Osteoblast (primary cell): Measurements from ENCODE around the gene CTSS. TPM values are rescaled to one million over a fixed set of nuclear protein-coding genes. Genes with fewer than 3 reads are reported as not detected.

Source experiments
- DNase-seq: peaks from one replicate; pipeline ENCODE4 v3.0.0; 2011; ENCODE audit warnings: low spot score, mixed read lengths; ENCODE audit not compliant: insufficient read length; ENCODE audit errors: missing footprints
- H2AFZ ChIP-seq: 2 replicates; pipeline ENCODE4 v1.6.0; 2011; ENCODE audit warnings: mild to moderate bottlenecking, low read length
- H3K27ac ChIP-seq: 2 replicates; pipeline ENCODE4 v1.5.1; 2011; ENCODE audit warnings: mild to moderate bottlenecking, low read depth, low read length, moderate library complexity
- H3K27me3 ChIP-seq: 2 replicates; pipeline ENCODE4 v1.6.0; 2012; ENCODE audit warnings: mild to moderate bottlenecking, control low read depth, inconsistent platforms, low read length, moderate library complexity; ENCODE audit not compliant: insufficient read depth
- H3K36me3 ChIP-seq: 2 replicates; pipeline ENCODE4 v1.5.1; 2011; ENCODE audit warnings: mild to moderate bottlenecking, low read length, control low read depth, moderate library complexity; ENCODE audit not compliant: insufficient read depth
- H3K4me1 ChIP-seq: 2 replicates; pipeline ENCODE4 v1.5.1; 2011; ENCODE audit warnings: mild to moderate bottlenecking, low read length, control low read depth, moderate library complexity; ENCODE audit not compliant: insufficient read depth
- H3K4me2 ChIP-seq: 2 replicates; pipeline ENCODE4 v1.6.0; 2011; ENCODE audit warnings: mild to moderate bottlenecking, low read length; ENCODE audit not compliant: insufficient read depth
- H3K4me3 ChIP-seq: fragments of 200-600 bp; sonication (generic); 3 replicates; pipeline ENCODE4 v1.5.1; 2012; ENCODE audit warnings: mild to moderate bottlenecking, low read length, inconsistent platforms; ENCODE audit not compliant: insufficient read depth
- H3K79me2 ChIP-seq: 2 replicates; pipeline ENCODE4 v1.6.0; 2012; ENCODE audit warnings: mild to moderate bottlenecking, low read length, control low read depth, inconsistent platforms; ENCODE audit not compliant: insufficient read depth
- H3K9me3 ChIP-seq: 2 replicates; pipeline ENCODE4 v1.5.1; 2011; ENCODE audit warnings: low read depth, low read length, control low read depth
- H4K20me1 ChIP-seq: 2 replicates; pipeline ENCODE4 v1.6.0; 2012; ENCODE audit warnings: mild to moderate bottlenecking, low read length, control low read depth; ENCODE audit not compliant: insufficient read depth
- CTCF ChIP-seq: IDR thresholded peaks from 2 replicates; pipeline ENCODE4 v1.5.1; 2011; ENCODE audit warnings: mild to moderate bottlenecking, low read depth, low read length, moderate library complexity; ENCODE audit errors: extremely low read depth
- total RNA-seq: library from RNA; depleted of rRNA; stranded (reverse); fragments of >200 nt; gene quantifications from 2 replicates; pipeline ENCODE4 v1.2.3, GENCODE V29; 2012

Gene CTSS
- 10.9 and 16.3 TPM in 2 replicates for total RNA-seq

DNA sequence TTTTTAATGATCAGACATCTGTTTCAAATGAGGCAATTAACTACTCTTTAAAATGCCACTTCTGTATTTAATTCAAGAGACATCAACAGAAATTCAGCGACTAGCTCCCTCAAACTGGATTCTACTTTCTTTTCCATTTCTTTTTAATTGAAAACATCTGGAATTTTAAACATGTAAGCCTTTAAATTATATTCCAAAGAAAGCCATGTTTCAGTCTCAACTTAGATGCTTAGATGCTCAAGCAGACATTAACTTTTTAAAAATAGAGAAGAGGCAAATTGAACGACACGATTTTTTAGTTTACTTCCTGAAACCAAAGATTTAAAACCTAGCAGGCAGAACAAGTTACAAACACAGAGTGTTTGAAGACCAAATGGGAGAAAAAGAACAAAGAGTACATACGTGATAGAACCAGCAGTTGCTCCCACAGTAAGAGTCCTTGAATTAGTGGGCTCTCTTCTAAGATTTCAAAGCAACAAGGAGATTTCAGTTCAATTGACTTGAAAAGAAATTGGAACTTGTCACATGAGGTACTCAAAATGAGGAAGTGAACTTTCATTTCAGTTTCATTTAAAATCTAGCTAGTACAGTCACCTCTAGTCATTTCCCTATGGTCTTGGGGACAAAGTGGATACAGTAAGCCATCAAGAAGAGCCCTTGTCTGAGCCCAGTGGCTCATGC, at the start of gene CTSS:
TSS of gene CTSS (minus strand) at position 483 of the 681 bp plus-strand sequence. CDS start 1,015 bp downstream, outside the sequence.
- H3K27ac ChIP-seq, result peak within 1 kb of the TSS; percentile 49
- DNase-seq, result no peak
- no peak for TF ChIP-seq CTCF
- H3K36me3 ChIP-seq, result no peaks in the 10 kb centered on the region
- no peaks in the 10 kb centered on the region for H3K79me2 ChIP-seq
- H3K4me1 ChIP-seq, result peaks cover 11% of the 10 kb centered on the region
- H3K9me3 ChIP-seq, result no peaks in the 10 kb centered on the region
- no peaks in the 10 kb centered on the region for H3K27me3 ChIP-seq
- peak within 1 kb of the TSS; percentile 92 for H2AFZ ChIP-seq
- H3K4me3 ChIP-seq, result peak within 1 kb of the TSS; percentile 67
- peak within 1 kb of the TSS; percentile 85 for H3K4me2 ChIP-seq
- no peaks in the 10 kb centered on the region for H4K20me1 ChIP-seq

- H3K9me3 ChIP-seq, result no peaks in the 10 kb centered on the region
- H4K20me1 ChIP-seq, result no peaks in the 10 kb centered on the region
- peak; percentile 79 for DNase-seq
- H3K79me2 ChIP-seq, result peaks cover 5% of the 10 kb centered on the region
- no peak overlapping the region for H3K4me2 ChIP-seq
- peaks cover 24% of the 10 kb centered on the region for H3K4me1 ChIP-seq
- no peak overlapping the region for H2AFZ ChIP-seq
- peaks cover 66% of the 10 kb centered on the region for H3K36me3 ChIP-seq
- H3K27ac ChIP-seq, result peak overlapping the region; percentile 34
- no peak overlapping the region for H3K4me3 ChIP-seq
- H3K27me3 ChIP-seq, result no peaks in the 10 kb centered on the region
- TF ChIP-seq CTCF, result peak; percentile 87
Observed at GRCh38 chr1:150813028-150813707, 47.6 kb upstream of the CTSS start.

DNA sequence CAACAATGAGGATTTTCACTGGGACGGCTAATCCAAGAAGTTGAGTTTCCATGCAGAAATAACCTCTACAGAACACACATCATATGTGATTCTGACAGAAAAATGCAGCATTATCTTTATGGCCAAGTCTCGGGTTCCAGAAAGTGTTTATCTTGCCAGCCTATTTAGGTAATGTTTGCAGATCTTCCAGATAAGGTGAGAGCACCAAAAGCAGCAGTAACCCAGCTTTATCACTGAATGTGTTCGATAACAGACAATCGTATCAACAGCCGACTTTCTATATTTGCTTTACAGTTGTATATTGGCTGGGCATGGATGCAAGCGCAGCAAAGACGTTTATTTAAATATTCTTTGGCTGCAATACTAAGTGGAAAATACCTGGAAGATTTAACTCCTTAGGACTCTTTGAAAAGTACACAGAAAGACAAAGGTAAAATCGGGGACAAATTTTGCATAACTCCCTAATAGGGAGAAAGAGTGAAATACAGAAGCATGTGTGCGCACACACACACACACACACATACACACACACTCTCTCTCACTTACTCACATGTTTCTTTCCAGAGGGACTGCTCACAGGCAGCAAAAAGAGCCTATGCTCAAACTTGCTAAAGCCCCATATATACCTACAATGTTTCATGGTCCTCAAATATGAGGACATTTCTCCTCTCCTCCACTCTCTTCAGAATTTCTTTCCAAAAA, 45.5 kb upstream of the CTSS start:
- no peak for DNase-seq
- H3K27ac ChIP-seq, result no peak overlapping the region
- H3K27me3 ChIP-seq, result no peaks in the 10 kb centered on the region
- H3K4me3 ChIP-seq, result no peak overlapping the region
- H3K36me3 ChIP-seq, result peaks cover 47% of the 10 kb centered on the region
- no peaks in the 10 kb centered on the region for H3K9me3 ChIP-seq
- H2AFZ ChIP-seq, result no peak overlapping the region
- no peaks in the 10 kb centered on the region for H4K20me1 ChIP-seq
- peaks cover 41% of the 10 kb centered on the region for H3K4me1 ChIP-seq
- TF ChIP-seq CTCF, result no peak
- H3K79me2 ChIP-seq, result peaks cover 25% of the 10 kb centered on the region
- H3K4me2 ChIP-seq, result no peak overlapping the region

- Histone ChIP-seq H3K79me2 (peaks cover 30% of the 10 kb centered on the region), H3K36me3 (peaks cover 39% of the 10 kb centered on the region), H3K27me3 (no peaks in the 10 kb centered on the region), H4K20me1 (no peaks in the 10 kb centered on the region), H2AFZ (no peak overlapping the region), H3K27ac (peak overlapping the region; percentile 51), H3K4me3 (no peak overlapping the region), H3K4me1 (peaks cover 41% of the 10 kb centered on the region), H3K9me3 (no peaks in the 10 kb centered on the region), H3K4me2 (peak overlapping the region; percentile 1)
- no peak for DNase-seq
- TF ChIP-seq CTCF, result no peak
Observed at GRCh38 chr1:150809651-150810050, 44.1 kb upstream of the CTSS start.
